ACC112 (cell line): Measurements from ENCODE around the gene KLB.
A peak's percentile ranks its signal among the peaks of the same experiment; 100 is the strongest.
"Not testable (repeated sequence)": the region's sequence is repeated elsewhere in the genome, so short reads cannot be mapped to it uniquely, and the experiment has no call there.

Experiments used
- H2AFZ ChIP-seq: fragments of 200-600 bp; sonication (generic); one replicate; pipeline ENCODE4 v1.6.0; 2017; ENCODE audit warnings: antibody characterized with exemption, low read length; ENCODE audit not compliant: unreplicated experiment
- H3K27ac ChIP-seq: fragments of 200-600 bp; sonication (generic); 2 replicates; pipeline ENCODE4 v1.5.1; 2014; ENCODE audit warnings: low read depth, mild to moderate bottlenecking, antibody characterized with exemption, low read length, moderate library complexity
- H3K27me3 ChIP-seq: fragments of 200-600 bp; sonication (generic); 2 replicates; pipeline ENCODE4 v1.6.1; 2014; ENCODE audit warnings: mild to moderate bottlenecking, antibody characterized with exemption, low read length, moderate library complexity, mixed read lengths; ENCODE audit not compliant: insufficient read depth
- H3K36me3 ChIP-seq: fragments of 200-600 bp; sonication (generic); 2 replicates; pipeline ENCODE4 v1.6.1; 2016; ENCODE audit warnings: mild to moderate bottlenecking, antibody characterized with exemption, low read length, moderate library complexity, mixed read lengths; ENCODE audit not compliant: insufficient read depth
- H3K4me1 ChIP-seq: fragments of 200-600 bp; sonication (generic); one replicate; pipeline ENCODE4 v1.6.1; 2016; ENCODE audit warnings: low read length, mixed read lengths; ENCODE audit not compliant: insufficient read depth, unreplicated experiment, control insufficient read depth
- H3K4me3 ChIP-seq: fragments of 200-600 bp; sonication (generic); 2 replicates; pipeline ENCODE4 v1.5.1; 2014; ENCODE audit warnings: mild to moderate bottlenecking, low read depth, low read length
- H3K79me2 ChIP-seq: fragments of 200-600 bp; sonication (generic); one replicate; pipeline ENCODE4 v1.6.0; 2016; ENCODE audit warnings: low read length; ENCODE audit not compliant: control insufficient read depth, unreplicated experiment, insufficient read depth

KLB gene

DNA sequence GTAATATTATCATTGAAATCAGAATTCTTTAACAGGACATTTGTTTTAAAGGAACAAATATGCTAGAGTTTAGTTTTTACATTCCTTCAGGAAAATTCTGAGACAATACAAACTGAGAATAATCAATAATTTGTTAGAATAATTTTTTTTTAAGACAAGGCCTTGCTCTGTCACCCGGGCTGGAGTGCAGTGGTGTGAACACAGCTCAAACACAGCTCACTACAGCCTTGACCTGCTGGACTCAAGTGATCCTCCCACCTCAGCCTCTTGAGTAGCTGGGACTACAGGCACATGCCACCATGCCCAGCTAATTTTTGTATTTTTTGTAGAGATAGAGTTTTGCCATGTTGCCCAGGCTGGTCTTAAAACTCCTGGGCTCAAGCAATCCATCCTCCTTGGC is 18.6 kb downstream of the KLB start:
- H3K36me3 ChIP-seq, H3K79me2 ChIP-seq, H3K27me3 ChIP-seq, H3K27ac ChIP-seq, H3K4me3 ChIP-seq, H3K4me1 ChIP-seq, H2AFZ ChIP-seq: not testable (repeated sequence)

DNA sequence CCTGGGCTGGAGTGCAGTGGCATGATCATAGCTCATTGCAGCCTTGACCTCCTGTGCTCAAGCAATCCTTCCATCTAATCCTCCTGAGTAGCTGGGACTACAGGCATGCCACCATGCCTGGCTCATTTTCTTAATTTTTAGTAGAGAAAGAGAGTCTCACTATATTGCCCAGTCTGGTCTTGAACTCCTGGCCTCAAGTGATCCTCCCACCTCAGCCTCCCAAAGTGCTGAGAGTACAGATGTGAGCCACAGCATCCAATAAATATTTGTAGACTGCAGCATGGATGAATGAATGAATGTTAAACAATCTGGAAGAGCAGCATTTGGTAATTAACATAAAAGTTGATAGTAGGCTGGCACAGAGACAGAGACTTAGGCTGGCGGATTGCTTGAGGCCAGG is 20.0 kb downstream of the KLB start:
- no peak overlapping the region for H3K4me3 ChIP-seq
- H3K27me3 ChIP-seq = no peaks in the 10 kb centered on the region
- H2AFZ ChIP-seq = no peak overlapping the region
- no peaks in the 10 kb centered on the region for H3K4me1 ChIP-seq
- no peaks in the 10 kb centered on the region for H3K36me3 ChIP-seq
- H3K27ac ChIP-seq = no peak overlapping the region
- H3K79me2 ChIP-seq = no peaks in the 10 kb centered on the region

DNA sequence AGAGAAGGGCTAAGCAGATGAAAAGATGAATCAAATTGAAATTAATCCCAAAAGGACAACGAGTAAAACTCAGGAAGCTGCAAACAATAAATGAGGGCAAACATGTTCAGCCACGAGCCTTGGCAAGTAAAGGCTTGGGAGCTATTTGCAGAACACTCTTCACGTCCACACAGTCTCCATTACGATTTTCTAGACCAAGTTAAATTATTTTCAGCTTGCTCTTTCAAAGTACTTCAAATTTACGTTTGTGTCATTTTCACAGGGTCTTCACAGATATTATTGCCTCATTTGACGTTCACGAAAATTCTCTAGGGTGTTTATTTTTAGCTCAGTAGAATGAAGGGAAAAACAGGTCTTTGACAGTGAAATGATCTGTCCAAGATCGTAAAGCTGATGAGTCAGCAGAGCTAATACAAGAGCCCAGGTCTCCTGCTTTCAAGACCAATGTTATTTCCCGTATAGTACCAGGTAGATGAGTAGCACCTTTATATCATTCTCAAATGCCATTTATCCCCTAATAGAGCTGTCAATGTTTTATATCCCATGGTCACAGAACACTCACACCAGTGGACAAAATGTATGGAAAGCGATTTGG is 20.9 kb downstream of the KLB start:
- H2AFZ ChIP-seq = no peak overlapping the region

DNA sequence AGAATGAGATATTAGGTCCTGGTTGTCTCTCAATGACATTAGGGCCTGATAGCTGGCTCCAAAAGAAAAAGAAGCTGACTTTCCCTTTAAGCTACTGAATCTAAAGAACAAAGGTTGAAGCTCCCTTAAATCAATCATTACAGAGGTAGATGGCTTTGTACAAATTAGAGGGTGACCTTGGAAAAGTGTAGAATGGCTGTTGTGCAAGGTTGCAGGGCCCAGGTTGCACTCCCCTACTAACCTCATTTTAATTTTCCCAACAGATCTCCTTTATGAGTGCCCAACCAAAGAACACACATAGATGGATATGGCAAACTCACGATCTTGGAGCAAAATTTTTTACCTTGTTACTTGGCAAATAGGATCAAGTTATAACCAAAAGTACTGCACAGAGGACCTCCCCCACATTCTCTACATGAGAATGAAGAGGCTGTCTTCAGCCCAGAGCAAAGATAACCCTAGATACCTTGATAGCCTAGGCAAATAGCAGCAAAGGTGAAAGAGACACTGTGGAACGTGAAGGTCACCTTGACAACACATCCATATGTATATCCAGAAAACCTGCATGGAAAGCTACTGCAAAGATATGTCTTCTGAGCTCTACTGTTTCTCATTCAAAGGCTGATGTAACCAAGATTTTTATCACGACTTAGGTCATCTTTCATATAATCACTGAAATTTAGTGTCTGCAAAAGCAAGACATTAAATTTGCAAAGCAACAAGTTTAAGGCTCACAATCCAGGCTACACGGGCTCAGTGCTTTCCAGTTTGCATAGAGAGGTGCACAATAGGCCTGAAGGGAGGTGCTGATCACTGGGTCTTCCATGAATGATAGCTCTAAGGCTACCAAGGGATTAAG is 23.0 kb downstream of the KLB start:
- H3K79me2 ChIP-seq = no peaks in the 10 kb centered on the region
- no peak overlapping the region for H3K4me3 ChIP-seq
- H3K4me1 ChIP-seq = no peaks in the 10 kb centered on the region
- no peak overlapping the region for H3K27ac ChIP-seq
- H2AFZ ChIP-seq = peak overlapping the region; percentile 38
- H3K36me3 ChIP-seq = no peaks in the 10 kb centered on the region
- no peaks in the 10 kb centered on the region for H3K27me3 ChIP-seq

More for the DNA sequence above, 20.9 kb downstream of the KLB start:
- H3K79me2 ChIP-seq = no peaks in the 10 kb centered on the region
- no peaks in the 10 kb centered on the region for H3K27me3 ChIP-seq
- no peak overlapping the region for H3K4me3 ChIP-seq
- no peak overlapping the region for H3K27ac ChIP-seq
- no peaks in the 10 kb centered on the region for H3K36me3 ChIP-seq
- no peaks in the 10 kb centered on the region for H3K4me1 ChIP-seq

DNA sequence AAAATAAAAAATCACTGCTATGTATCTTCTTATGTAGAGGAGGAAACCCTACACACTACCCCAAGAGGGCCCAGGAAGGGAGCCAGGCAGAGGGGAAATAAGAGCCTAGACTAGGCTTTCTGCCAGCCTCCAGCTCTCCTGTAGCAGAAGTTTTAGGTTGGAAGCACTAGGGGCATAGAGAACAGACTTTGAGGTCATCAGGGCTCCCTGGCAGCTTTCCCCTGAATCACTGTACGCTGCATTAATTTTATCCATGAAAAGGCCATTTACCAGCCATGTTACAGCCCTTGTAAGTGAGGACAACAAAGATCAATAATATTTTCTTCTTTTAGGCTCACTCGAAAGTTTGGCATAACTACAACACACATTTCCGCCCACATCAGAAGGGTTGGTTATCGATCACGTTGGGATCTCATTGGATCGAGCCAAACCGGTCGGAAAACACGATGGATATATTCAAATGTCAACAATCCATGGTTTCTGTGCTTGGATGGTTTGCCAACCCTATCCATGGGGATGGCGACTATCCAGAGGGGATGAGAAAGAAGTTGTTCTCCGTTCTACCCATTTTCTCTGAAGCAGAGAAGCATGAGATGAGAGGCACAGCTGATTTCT is 27.3 kb downstream of the KLB start:
- Histone ChIP-seq H3K27me3 (peaks cover 7% of the 10 kb centered on the region), H2AFZ (no peak overlapping the region), H3K27ac (no peak overlapping the region), H3K4me3 (no peak overlapping the region), H3K36me3 (no peaks in the 10 kb centered on the region), H3K4me1 (no peaks in the 10 kb centered on the region), H3K79me2 (no peaks in the 10 kb centered on the region)

DNA sequence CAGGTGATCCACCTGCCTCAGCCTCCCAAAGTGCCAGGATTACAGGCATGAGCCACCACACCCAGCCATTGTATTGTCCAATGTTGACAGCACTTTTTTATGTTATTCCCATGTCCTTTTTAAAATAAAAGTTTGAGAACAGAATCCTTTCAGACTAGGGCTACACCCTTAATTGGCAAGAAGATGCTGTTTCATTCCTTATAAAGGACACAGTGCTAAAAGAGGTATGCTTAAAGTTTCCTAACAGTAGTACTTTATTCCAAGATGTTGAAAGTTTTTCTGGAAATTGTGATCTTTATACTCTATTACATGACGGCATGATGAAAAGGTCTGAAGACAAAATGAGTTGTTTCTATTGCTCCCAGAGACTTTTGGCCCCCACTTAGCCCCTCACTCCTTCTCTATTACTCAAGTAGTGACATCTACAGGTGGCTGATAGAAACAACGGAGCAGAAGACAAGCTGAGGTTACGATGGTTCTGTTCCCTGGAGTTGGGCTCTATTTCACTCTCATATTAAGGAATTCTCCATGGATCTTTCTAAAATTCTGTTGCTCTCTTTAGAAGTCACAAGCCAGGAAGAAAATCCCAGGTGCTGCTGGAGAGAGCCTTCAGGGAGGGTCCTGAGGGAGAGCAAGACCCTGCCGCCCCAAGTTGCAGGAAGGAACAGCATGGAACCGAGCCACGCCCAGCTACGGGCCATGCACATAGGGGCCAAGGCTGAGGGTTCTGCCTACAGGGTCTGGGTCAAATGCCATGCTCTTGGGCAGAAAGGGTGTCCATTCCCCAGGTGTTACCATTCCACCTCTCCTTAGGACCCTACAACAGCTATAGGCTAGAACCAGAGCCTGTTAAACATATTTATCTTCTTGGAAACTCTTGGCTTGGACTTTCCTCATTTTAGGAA is 29.2 kb downstream of the KLB start:
- Histone ChIP-seq H3K4me3 (no peak overlapping the region), H3K27me3 (peaks cover 7% of the 10 kb centered on the region), H3K27ac (no peak overlapping the region), H3K36me3 (no peaks in the 10 kb centered on the region), H2AFZ (no peak overlapping the region), H3K79me2 (no peaks in the 10 kb centered on the region), H3K4me1 (no peaks in the 10 kb centered on the region)

DNA sequence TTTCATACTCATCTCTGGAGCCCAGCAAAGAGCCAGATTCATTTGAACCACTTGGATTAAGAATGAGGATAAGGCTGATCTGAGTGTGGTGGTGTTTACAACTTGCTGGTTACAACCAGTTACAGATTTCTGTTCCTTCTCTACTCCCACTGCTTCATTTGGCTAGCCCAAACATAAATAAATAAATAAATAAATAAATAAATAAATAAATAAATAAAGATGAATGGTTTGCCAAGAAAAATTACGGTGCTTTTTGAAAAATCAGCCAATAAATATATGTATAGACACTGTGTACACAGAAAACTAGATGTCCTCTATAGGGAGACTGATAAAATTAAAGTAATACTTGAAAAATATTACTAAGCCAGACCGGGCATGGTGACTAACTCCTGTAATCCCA is 34.9 kb downstream of the KLB start:
- Histone ChIP-seq H3K27ac (no peak overlapping the region), H3K36me3 (no peaks in the 10 kb centered on the region), H3K79me2 (no peaks in the 10 kb centered on the region), H3K4me1 (no peaks in the 10 kb centered on the region), H3K4me3 (no peak overlapping the region), H2AFZ (no peak overlapping the region), H3K27me3 (peaks cover 7% of the 10 kb centered on the region)

DNA sequence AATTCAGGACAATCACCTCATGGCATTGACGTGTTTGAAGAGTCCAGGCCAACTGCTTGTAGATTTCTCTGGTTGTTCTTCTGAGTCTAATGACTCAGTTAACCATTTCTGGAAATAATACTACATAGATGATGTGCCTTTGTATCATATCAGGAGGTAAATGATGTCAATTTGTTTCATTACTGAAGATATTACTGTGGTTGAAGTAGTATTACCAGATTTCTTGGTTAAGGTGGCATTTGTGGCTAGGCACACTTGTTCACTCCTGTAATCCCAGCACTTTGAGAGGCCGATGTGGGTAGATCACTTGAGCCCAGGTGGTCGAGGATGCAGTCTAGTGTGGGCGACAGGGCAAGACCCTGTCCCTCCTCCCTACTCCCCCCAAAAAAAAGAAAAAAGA is 36.3 kb downstream of the KLB start:
- Histone ChIP-seq H3K4me3 (no peak overlapping the region), H3K27me3 (peaks cover 5% of the 10 kb centered on the region), H3K36me3 (no peaks in the 10 kb centered on the region)

DNA sequence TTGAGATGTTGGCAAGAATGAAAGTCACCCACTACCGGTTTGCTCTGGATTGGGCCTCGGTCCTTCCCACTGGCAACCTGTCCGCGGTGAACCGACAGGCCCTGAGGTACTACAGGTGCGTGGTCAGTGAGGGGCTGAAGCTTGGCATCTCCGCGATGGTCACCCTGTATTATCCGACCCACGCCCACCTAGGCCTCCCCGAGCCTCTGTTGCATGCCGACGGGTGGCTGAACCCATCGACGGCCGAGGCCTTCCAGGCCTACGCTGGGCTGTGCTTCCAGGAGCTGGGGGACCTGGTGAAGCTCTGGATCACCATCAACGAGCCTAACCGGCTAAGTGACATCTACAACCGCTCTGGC is 39.7 kb downstream of the KLB start:
- Histone ChIP-seq H3K79me2 (no peaks in the 10 kb centered on the region), H3K27me3 (no peaks in the 10 kb centered on the region), H2AFZ (no peak overlapping the region), H3K4me1 (no peaks in the 10 kb centered on the region), H3K36me3 (peaks cover 11% of the 10 kb centered on the region; the same call in 1 of the 2 replicates), H3K27ac (no peak overlapping the region), H3K4me3 (no peak overlapping the region)

More for the DNA sequence above, 36.3 kb downstream of the KLB start:
- Histone ChIP-seq H2AFZ (no peak overlapping the region), H3K27ac (no peak overlapping the region), H3K4me1 (no peaks in the 10 kb centered on the region), H3K79me2 (no peaks in the 10 kb centered on the region)

DNA sequence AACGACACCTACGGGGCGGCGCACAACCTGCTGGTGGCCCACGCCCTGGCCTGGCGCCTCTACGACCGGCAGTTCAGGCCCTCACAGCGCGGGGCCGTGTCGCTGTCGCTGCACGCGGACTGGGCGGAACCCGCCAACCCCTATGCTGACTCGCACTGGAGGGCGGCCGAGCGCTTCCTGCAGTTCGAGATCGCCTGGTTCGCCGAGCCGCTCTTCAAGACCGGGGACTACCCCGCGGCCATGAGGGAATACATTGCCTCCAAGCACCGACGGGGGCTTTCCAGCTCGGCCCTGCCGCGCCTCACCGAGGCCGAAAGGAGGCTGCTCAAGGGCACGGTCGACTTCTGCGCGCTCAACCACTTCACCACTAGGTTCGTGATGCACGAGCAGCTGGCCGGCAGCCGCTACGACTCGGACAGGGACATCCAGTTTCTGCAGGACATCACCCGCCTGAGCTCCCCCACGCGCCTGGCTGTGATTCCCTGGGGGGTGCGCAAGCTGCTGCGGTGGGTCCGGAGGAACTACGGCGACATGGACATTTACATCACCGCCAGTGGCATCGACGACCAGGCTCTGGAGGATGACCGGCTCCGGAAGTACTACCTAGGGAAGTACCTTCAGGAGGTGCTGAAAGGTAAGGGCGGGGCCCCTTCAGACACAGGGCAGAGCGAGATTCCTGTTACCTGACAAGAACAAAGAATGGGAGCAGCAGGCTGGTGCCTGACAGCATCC is 40.3 kb downstream of the KLB start:
- Histone ChIP-seq H3K79me2 (no peaks in the 10 kb centered on the region), H3K27ac (no peak overlapping the region), H3K4me3 (peak overlapping the region; percentile 34), H2AFZ (no peak overlapping the region), H3K4me1 (no peaks in the 10 kb centered on the region), H3K36me3 (peaks cover 13% of the 10 kb centered on the region; the same call in 1 of the 2 replicates), H3K27me3 (no peaks in the 10 kb centered on the region)
